Suppressor macrophage treated with lipopolysaccharide for 4 hours (primary cell): ENCODE data around the gene LRRC8B.
"Not testable (repeated sequence)": the region's sequence is repeated elsewhere in the genome, so short reads cannot be mapped to it uniquely, and the experiment has no call there.

Source experiments
- DNase-seq: peaks from one replicate; pipeline ENCODE4 v3.0.0-alpha.2; 2020

LRRC8B gene

GRCh38 chr1:89525169-89525855 is 683 bp downstream of the LRRC8B start:
- DNase-seq, result peak; percentile 35

- no peak for DNase-seq
These were observed 2.6 kb downstream of the LRRC8B start for GRCh38 chr1:89527256-89527655.

GRCh38 chr1:89527750-89528381 is 3.2 kb downstream of the LRRC8B start:
- no peak for DNase-seq

GRCh38 chr1:89528382-89528780 is 3.8 kb downstream of the LRRC8B start:
- no peak for DNase-seq

- no peak for DNase-seq
These were observed 4.6 kb downstream of the LRRC8B start for GRCh38 chr1:89529196-89529595.

- no peak for DNase-seq
These were observed 5.9 kb downstream of the LRRC8B start for GRCh38 chr1:89530444-89531089.

- no peak for DNase-seq
These were observed 7.0 kb downstream of the LRRC8B start for GRCh38 chr1:89531480-89532139.

- DNase-seq, result no peak
These were observed 7.6 kb downstream of the LRRC8B start for GRCh38 chr1:89532228-89532627.

- DNase-seq, result no peak
These were observed 8.2 kb downstream of the LRRC8B start for GRCh38 chr1:89532866-89533265.

GRCh38 chr1:89535537-89535936 is 10.9 kb downstream of the LRRC8B start:
- DNase-seq, result no peak

- no peak for DNase-seq
These were observed 12.1 kb downstream of the LRRC8B start for GRCh38 chr1:89536555-89537341.

- DNase-seq, result no peak
These were observed 13.7 kb downstream of the LRRC8B start for GRCh38 chr1:89538361-89538760.

GRCh38 chr1:89539128-89539527 is 14.5 kb downstream of the LRRC8B start:
- DNase-seq, result no peak

- peak; percentile 49 for DNase-seq
These were observed 15.9 kb downstream of the LRRC8B start for GRCh38 chr1:89540406-89540970.

GRCh38 chr1:89542345-89542744 is 17.7 kb downstream of the LRRC8B start:
- DNase-seq, result no peak

GRCh38 chr1:89543632-89544031 is 19.0 kb downstream of the LRRC8B start:
- not testable (repeated sequence) for DNase-seq

- DNase-seq, result peak; percentile 66
These were observed 20.8 kb downstream of the LRRC8B start for GRCh38 chr1:89545264-89546038.

- peak; percentile 28 for DNase-seq
These were observed 21.7 kb downstream of the LRRC8B start for GRCh38 chr1:89546082-89546889.

GRCh38 chr1:89546934-89547562 is 22.4 kb downstream of the LRRC8B start:
- DNase-seq, result no peak

- peak; percentile 80 for DNase-seq
These were observed 23.0 kb downstream of the LRRC8B start for GRCh38 chr1:89547563-89548116.
